ENCODE results near the gene MYOD1. TPM values are rescaled to one million over a fixed set of nuclear protein-coding genes. Genes with fewer than 3 reads are reported as not detected.

Gene MYOD1
- total RNA-seq, 1 experiment from 2014 or later, result not detected

DNA sequence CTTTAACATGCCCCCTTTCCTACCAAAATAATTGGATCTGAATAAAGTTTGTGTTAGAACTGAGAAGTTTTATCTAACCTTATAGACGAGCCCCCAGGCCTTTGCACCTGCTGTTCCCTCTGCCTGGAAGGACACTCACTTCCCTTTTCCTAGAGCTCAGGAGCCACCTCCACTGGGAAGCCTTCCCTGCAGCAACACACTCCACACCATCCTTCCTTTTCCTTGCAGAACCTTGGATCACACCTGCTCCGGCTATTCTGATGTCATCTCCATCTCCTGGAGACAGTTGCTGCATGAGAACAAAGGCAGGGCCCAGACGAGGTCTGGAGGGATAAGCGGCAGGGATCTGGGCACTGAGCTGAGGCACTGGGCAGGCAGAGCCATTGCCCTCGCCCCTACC is 22.6 kb upstream of the MYOD1 start:
- no peaks in the 10 kb centered on the region for H3K27me3 ChIP-seq (ENCODE audit: insufficient read depth, low read length)
- no TSS peak for BruUV-seq (replicated peaks)
- CTCF ChIA-PET, result no interaction called here
- TF ChIP-seq, protein P1, sequence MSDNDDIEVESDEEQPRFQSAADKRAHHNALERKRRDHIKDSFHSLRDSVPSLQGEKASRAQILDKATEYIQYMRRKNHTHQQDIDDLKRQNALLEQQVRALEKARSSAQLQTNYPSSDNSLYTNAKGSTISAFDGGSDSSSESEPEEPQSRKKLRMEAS (IDR thresholded peaks at IDR 0.05), result no peak
- TF ChIP-seq CEBPB (IDR thresholded peaks at IDR 0.05; ENCODE audit: low read depth), result no peak
- TF ChIP-seq EZH2phosphoT487 (IDR thresholded peaks at IDR 0.05; ENCODE audit: borderline replicate concordance), result no peak
- TF ChIP-seq ZNF274 (IDR thresholded peaks at IDR 0.05; ENCODE audit: low read depth, low read length), result no peak
- TF ChIP-seq POLR2AphosphoS5 (IDR thresholded peaks at IDR 0.05; ENCODE audit: low read depth, low read length), result no peak
- TF ChIP-seq RAD21 (IDR thresholded peaks at IDR 0.05; ENCODE audit: low read depth), result no peak
- no peak for TF ChIP-seq SIN3A (IDR thresholded peaks at IDR 0.05; ENCODE audit: low read depth)
- TF ChIP-seq, protein P2, sequence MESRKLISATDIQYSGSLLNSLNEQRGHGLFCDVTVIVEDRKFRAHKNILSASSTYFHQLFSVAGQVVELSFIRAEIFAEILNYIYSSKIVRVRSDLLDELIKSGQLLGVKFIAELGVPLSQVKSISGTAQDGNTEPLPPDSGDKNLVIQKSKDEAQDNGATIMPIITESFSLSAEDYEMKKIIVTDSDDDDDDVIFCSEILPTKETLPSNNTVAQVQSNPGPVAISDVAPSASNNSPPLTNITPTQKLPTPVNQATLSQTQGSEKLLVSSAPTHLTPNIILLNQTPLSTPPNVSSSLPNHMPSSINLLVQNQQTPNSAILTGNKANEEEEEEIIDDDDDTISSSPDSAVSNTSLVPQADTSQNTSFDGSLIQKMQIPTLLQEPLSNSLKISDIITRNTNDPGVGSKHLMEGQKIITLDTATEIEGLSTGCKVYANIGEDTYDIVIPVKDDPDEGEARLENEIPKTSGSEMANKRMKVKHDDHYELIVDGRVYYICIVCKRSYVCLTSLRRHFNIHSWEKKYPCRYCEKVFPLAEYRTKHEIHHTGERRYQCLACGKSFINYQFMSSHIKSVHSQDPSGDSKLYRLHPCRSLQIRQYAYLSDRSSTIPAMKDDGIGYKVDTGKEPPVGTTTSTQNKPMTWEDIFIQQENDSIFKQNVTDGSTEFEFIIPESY (IDR thresholded peaks at IDR 0.05; ENCODE audit: extremely low read depth, insufficient replicate concordance, low read length), result no peak
- TF ChIP-seq SP1 (IDR thresholded peaks at IDR 0.05; ENCODE audit: low read depth), result no peak
- TF ChIP-seq, protein P3, sequence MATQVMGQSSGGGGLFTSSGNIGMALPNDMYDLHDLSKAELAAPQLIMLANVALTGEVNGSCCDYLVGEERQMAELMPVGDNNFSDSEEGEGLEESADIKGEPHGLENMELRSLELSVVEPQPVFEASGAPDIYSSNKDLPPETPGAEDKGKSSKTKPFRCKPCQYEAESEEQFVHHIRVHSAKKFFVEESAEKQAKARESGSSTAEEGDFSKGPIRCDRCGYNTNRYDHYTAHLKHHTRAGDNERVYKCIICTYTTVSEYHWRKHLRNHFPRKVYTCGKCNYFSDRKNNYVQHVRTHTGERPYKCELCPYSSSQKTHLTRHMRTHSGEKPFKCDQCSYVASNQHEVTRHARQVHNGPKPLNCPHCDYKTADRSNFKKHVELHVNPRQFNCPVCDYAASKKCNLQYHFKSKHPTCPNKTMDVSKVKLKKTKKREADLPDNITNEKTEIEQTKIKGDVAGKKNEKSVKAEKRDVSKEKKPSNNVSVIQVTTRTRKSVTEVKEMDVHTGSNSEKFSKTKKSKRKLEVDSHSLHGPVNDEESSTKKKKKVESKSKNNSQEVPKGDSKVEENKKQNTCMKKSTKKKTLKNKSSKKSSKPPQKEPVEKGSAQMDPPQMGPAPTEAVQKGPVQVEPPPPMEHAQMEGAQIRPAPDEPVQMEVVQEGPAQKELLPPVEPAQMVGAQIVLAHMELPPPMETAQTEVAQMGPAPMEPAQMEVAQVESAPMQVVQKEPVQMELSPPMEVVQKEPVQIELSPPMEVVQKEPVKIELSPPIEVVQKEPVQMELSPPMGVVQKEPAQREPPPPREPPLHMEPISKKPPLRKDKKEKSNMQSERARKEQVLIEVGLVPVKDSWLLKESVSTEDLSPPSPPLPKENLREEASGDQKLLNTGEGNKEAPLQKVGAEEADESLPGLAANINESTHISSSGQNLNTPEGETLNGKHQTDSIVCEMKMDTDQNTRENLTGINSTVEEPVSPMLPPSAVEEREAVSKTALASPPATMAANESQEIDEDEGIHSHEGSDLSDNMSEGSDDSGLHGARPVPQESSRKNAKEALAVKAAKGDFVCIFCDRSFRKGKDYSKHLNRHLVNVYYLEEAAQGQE (IDR thresholded peaks at IDR 0.05; ENCODE audit: low read depth), result no peak
- TF ChIP-seq, protein P4, sequence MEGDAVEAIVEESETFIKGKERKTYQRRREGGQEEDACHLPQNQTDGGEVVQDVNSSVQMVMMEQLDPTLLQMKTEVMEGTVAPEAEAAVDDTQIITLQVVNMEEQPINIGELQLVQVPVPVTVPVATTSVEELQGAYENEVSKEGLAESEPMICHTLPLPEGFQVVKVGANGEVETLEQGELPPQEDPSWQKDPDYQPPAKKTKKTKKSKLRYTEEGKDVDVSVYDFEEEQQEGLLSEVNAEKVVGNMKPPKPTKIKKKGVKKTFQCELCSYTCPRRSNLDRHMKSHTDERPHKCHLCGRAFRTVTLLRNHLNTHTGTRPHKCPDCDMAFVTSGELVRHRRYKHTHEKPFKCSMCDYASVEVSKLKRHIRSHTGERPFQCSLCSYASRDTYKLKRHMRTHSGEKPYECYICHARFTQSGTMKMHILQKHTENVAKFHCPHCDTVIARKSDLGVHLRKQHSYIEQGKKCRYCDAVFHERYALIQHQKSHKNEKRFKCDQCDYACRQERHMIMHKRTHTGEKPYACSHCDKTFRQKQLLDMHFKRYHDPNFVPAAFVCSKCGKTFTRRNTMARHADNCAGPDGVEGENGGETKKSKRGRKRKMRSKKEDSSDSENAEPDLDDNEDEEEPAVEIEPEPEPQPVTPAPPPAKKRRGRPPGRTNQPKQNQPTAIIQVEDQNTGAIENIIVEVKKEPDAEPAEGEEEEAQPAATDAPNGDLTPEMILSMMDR (IDR thresholded peaks at IDR 0.05 in 2 of 3, conservative IDR thresholded peaks at IDR 0.05 in 1 of 3; ENCODE audit: borderline replicate concordance in 1 of 3, insufficient read depth in 1 of 3, low read depth in 2 of 3, low read length in 2 of 3), result no peak
- TF ChIP-seq YY1 (IDR thresholded peaks at IDR 0.05; ENCODE audit: extremely low read depth, insufficient replicate concordance, low read depth, low read length), result no peak
- TF ChIP-seq, protein P5, sequence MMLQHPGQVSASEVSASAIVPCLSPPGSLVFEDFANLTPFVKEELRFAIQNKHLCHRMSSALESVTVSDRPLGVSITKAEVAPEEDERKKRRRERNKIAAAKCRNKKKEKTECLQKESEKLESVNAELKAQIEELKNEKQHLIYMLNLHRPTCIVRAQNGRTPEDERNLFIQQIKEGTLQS (IDR thresholded peaks at IDR 0.05), result no peak
- TF ChIP-seq POLR2A (IDR thresholded peaks at IDR 0.05; ENCODE audit: borderline replicate concordance, extremely low read depth, insufficient read depth, insufficient read length), result no peak
- no peak for TF ChIP-seq EGR1 (IDR thresholded peaks at IDR 0.05; ENCODE audit: low read depth)
- no peak for TF ChIP-seq EZH2 (IDR thresholded peaks at IDR 0.05)
- no peak for TF ChIP-seq JUND (IDR thresholded peaks at IDR 0.05)
- TF ChIP-seq TCF7L2 (IDR thresholded peaks at IDR 0.05; ENCODE audit: borderline replicate concordance, extremely low read depth, insufficient read depth, insufficient read length), result no peak
- intact Hi-C loops (cut with micrococcal nuclease), result no loop called here
- no peak overlapping the region for H3K4me3 ChIP-seq (replicated peaks in 1 of 2; ENCODE audit: low read depth in 1 of 2, low read length in 2 of 2)
- no peak overlapping the region for H3K27ac ChIP-seq (ENCODE audit: low read depth, low read length)
- no peak for DNase-seq (ENCODE audit: low read depth, low spot score)
- RAD21 ChIA-PET (ENCODE audit: low non-redundant PET in 1 of 2, low total read pairs in 2 of 2, uncharacterized antibody in 2 of 2, unreplicated experiment in 2 of 2), result no interaction called here
- peaks cover 0 to 6% of the 10 kb centered on the region in 2 experiments; a peak in 1 of 4 replicates for H3K4me1 ChIP-seq (ENCODE audit: control insufficient read depth in 1 of 2, insufficient read depth in 2 of 2, low read length in 2 of 2)
- H2AFZ ChIP-seq (ENCODE audit: low read depth, low read length, poor library complexity, severe bottlenecking), result no peak overlapping the region
- H3K79me2 ChIP-seq (ENCODE audit: insufficient read depth, low read length), result no peaks in the 10 kb centered on the region
- no peaks in the 10 kb centered on the region for H3K9me3 ChIP-seq (ENCODE audit: control insufficient read depth in 1 of 2, insufficient read depth in 1 of 2, low read depth in 1 of 2, low read length in 2 of 2)
- H3K4me2 ChIP-seq (ENCODE audit: low read length), result no peak overlapping the region
- H3K9ac ChIP-seq (ENCODE audit: low read length), result no peak overlapping the region
- POLR2A ChIA-PET, result no interaction called here
- H3K9me2 ChIP-seq (ENCODE audit: insufficient read depth), result no peaks in the 10 kb centered on the region
- H4K20me1 ChIP-seq (ENCODE audit: insufficient read depth), result no peaks in the 10 kb centered on the region
- H3K36me3 ChIP-seq (ENCODE audit: control insufficient read depth in 1 of 2, insufficient read depth in 2 of 2, low read length in 2 of 2), result no peaks in the 10 kb centered on the region
- ATAC-seq, result no peak
